ENCODE measurements around the gene HOTAIR. TPM values are rescaled to one million over a fixed set of nuclear protein-coding genes. Genes with fewer than 3 reads are reported as not detected.

HOTAIR gene
- total RNA-seq, 1 donor = not detected

- no peak for DNase-seq (ENCODE audit: low read depth)
- no peak overlapping the region for H3K4me3 ChIP-seq (ENCODE audit: low read depth, low read length)
- no peak for TF ChIP-seq CTCF (IDR thresholded peaks at IDR 0.05; ENCODE audit: insufficient read depth, low read length)
Observed at GRCh38 chr12:53985692-53985993, 10.9 kb upstream of the HOTAIR start.

GRCh38 chr12:53984901-53985691 is 10.3 kb upstream of the HOTAIR start, which contains the start of gene HOXC10:
HOXC10 (plus strand) TSS chr12:53985146; CDS start chr12:53985260, 114 bp downstream.
- peak within 1 kb of the TSS; percentile 35 for H3K4me3 ChIP-seq (ENCODE audit: low read depth, low read length)
- peak; percentile 84 for DNase-seq (ENCODE audit: low read depth)

GRCh38 chr12:53983950-53984572 is 9.3 kb upstream of the HOTAIR start:
- no peak for DNase-seq (ENCODE audit: low read depth)
- TF ChIP-seq CTCF (IDR thresholded peaks at IDR 0.05; ENCODE audit: insufficient read depth, low read length) = no peak
- no peak overlapping the region for H3K4me3 ChIP-seq (ENCODE audit: low read depth, low read length)

More at GRCh38 chr12:53984901-53985691, 10.3 kb upstream of the HOTAIR start, which contains the start of gene HOXC10:
- peak; percentile 73 for TF ChIP-seq CTCF (IDR thresholded peaks at IDR 0.05; ENCODE audit: insufficient read depth, low read length)

- no peak for DNase-seq (ENCODE audit: low read depth)
- no peak overlapping the region for H3K4me3 ChIP-seq (ENCODE audit: low read depth, low read length)
- TF ChIP-seq CTCF (IDR thresholded peaks at IDR 0.05; ENCODE audit: insufficient read depth, low read length) = no peak
Observed at GRCh38 chr12:53983568-53983949, 8.8 kb upstream of the HOTAIR start.

- no peak for TF ChIP-seq CTCF (IDR thresholded peaks at IDR 0.05; ENCODE audit: insufficient read depth, low read length)
- DNase-seq (ENCODE audit: low read depth) = no peak
- no peak overlapping the region for H3K4me3 ChIP-seq (ENCODE audit: low read depth, low read length)
Observed at GRCh38 chr12:53982648-53983567, 8.2 kb upstream of the HOTAIR start.

GRCh38 chr12:53981634-53982565 is 7.1 kb upstream of the HOTAIR start:
- no peak for TF ChIP-seq CTCF (IDR thresholded peaks at IDR 0.05; ENCODE audit: insufficient read depth, low read length)
- H3K4me3 ChIP-seq (ENCODE audit: low read depth, low read length) = no peak overlapping the region

More at GRCh38 chr12:53981634-53982565, 7.1 kb upstream of the HOTAIR start:
- DNase-seq (ENCODE audit: low read depth) = no peak
